Thymus (tissue), 11 donors: ENCODE results near the gene NFKBIE. TPM values are rescaled to one million over a fixed set of nuclear protein-coding genes. Genes with fewer than 3 reads are reported as not detected.

Source experiments
- DNase-seq, 9 donors: peaks; one replicate each; pipeline ENCODE4 v3.0.0-alpha.2; 2013; ENCODE audit warnings: low spot score in 9 of 9, low read depth in 6 of 9, missing footprints in 1 of 9
- H3K27ac ChIP-seq, 2 donors: one replicate each; pipeline ENCODE4 v1.5.1; 2013; ENCODE audit warnings: control low read depth in 1 of 2, low read depth in 1 of 2, low read length in 1 of 2, mild to moderate bottlenecking in 1 of 2, moderate library complexity in 1 of 2
- H3K27me3 ChIP-seq, 2 donors: one replicate each; pipeline ENCODE4 v1.5.1; 2013; ENCODE audit warnings: low read length in 1 of 2; ENCODE audit not compliant: control insufficient read depth in 2 of 2, insufficient read depth in 1 of 2
- H3K36me3 ChIP-seq, 2 donors: one replicate each; pipeline ENCODE4 v1.5.1; 2013; ENCODE audit warnings: low read length in 1 of 2, mild to moderate bottlenecking in 1 of 2, moderate library complexity in 1 of 2; ENCODE audit not compliant: control insufficient read depth in 2 of 2, insufficient read depth in 2 of 2
- H3K4me1 ChIP-seq, 2 donors: one replicate each; pipeline ENCODE4 v1.5.1; 2013; ENCODE audit warnings: low read length in 2 of 2; ENCODE audit not compliant: control insufficient read depth in 2 of 2, insufficient read depth in 2 of 2
- H3K4me3 ChIP-seq, 2 donors: one replicate each; pipeline ENCODE4 v1.5.1; 2013; ENCODE audit warnings: low read length in 2 of 2, control low read depth in 1 of 2, mild to moderate bottlenecking in 1 of 2
- H3K9me3 ChIP-seq, 2 donors: one replicate each; pipeline ENCODE4 v1.5.1; 2013; ENCODE audit warnings: low read length in 1 of 2, mild to moderate bottlenecking in 1 of 2; ENCODE audit not compliant: control insufficient read depth in 2 of 2, insufficient read depth in 1 of 2
- WGBS: extraction: QIAGEN DNeasy Blood & Tissue Kit; methylation state at CpG from one replicate; pipeline ENCODE4 v1.1.7; 2013; 5-methylcytosine and 5-hydroxymethylcytosine counted together
- polyA plus RNA-seq: library from polyadenylated mRNA; stranded (reverse); fragments of 200-250 nt; gene quantifications from one replicate; pipeline ENCODE4 v1.2.3, GENCODE V29; 2013
- total RNA-seq: library from RNA; stranded (reverse); fragments of 120-200 nt; gene quantifications from one replicate; pipeline ENCODE4 v1.2.4, GENCODE V29; 2013
- donor health status: healthy.

Gene NFKBIE
- total and polyA plus RNA-seq, 2 donors, result 16.4 to 21.6 TPM

DNA sequence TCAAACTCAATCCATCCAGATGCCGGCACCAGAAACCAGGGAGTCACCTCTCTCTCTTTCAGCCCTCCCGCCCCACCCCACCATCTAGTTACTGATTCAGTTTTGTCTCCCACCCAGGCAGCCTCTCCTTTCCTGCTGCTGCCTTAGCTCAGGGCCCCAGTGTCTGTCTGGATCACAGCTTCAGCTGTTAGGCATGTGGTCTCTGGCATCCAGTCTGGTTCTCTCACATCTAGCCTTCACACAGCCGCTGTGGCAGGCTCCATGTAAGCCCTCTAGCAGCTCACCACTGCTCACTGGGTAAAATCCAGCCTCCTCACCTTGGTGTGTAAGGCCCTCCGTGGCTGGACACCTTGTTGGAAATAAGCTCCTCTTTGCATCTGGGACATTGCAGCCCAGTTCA, 26.5 kb upstream of the NFKBIE start:
- WGBS, result 84% methylated on average over 4 of the region's 4 CpGs
- Histone ChIP-seq H3K27me3 (peaks cover 18 to 78% of the 10 kb centered on the region in 2 donors), H3K4me3 (no peak overlapping the region), H3K4me1 (no peaks in the 10 kb centered on the region), H3K36me3 (no peaks in the 10 kb centered on the region), H3K9me3 (peaks cover 0 to 3% of the 10 kb centered on the region in 2 donors), H3K27ac (no peak overlapping the region)
- no peak for DNase-seq

DNA sequence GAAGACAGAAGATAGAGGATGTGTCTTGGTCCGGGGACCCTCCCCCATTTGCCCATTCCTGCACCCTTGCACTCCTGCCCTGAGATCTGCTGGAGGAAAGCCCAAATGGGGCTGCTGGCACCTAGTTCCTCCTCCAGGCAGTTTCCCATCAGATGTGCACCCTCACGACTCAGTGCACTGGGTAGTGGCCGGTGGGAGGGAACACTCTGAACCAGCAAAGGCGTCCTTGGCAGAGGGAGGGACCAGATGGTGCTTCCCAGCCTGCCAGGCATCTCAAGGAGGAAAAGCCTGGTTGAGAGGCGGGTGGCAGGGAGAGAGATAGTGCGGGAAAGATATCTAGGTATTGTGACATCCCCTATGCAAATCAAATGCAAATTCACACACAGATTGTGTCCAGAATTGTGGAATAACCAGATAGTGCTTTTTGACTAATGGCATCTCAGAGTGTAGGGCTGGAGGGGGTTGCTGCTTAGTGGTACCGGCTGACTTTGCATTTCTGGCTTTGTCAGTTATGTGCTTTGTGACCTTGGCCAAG, 24.4 kb upstream of the NFKBIE start:
- Histone ChIP-seq H3K4me1 (no peaks in the 10 kb centered on the region), H3K36me3 (no peaks in the 10 kb centered on the region), H3K9me3 (peaks cover 0 to 3% of the 10 kb centered on the region in 2 donors), H3K27me3 (peaks cover 2 to 65% of the 10 kb centered on the region in 2 donors), H3K4me3 (no peak overlapping the region), H3K27ac (no peak overlapping the region)
- WGBS, result 69% methylated on average over 7 of the region's 7 CpGs
- no peak for DNase-seq

DNA sequence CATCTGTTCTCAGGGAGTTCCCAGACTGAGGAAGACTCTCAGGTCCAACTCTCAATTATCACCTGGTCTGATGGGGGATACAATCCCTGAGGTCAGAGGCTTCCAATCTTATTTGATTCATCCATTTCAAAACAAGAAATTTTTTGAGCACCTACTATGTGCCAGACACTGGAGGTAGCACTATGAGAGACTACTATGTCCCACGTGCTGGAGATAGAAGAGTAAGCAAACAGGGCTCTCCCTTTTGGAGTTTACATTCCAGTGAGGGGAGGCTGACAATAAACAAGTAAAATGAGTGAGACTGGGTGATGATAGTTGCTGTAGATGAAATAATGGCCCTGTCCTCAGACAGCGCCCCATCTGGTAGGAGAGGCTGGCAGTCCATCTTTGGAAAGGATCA, 21.4 kb upstream of the NFKBIE start:
- H3K36me3 ChIP-seq, result no peaks in the 10 kb centered on the region
- peaks cover 0 to 63% of the 10 kb centered on the region in 2 donors for H3K27me3 ChIP-seq
- no peaks in the 10 kb centered on the region for H3K4me1 ChIP-seq
- H3K27ac ChIP-seq, result no peak overlapping the region
- H3K4me3 ChIP-seq, result no peak overlapping the region
- H3K9me3 ChIP-seq, result no peaks in the 10 kb centered on the region
- no peak for DNase-seq
- 61% methylated on average over 2 of the region's 2 CpGs for WGBS

DNA sequence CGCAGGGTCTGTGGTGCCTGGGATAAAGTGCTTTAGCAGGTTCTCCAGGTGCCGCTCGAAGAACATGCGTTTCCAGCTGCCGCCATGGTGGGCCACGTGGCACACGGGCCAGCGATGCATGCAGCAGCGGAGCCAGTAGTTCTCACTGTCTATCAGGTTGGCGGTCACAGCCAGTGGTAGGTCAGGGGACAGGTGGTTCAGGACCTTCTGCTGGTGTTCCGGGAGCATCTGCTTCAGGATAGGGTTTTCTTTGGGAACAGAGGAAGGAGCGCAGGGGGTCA, 20.9 kb upstream of the NFKBIE start:
- Histone ChIP-seq H3K27me3 (peaks cover 0 to 61% of the 10 kb centered on the region in 2 donors), H3K9me3 (no peaks in the 10 kb centered on the region), H3K27ac (no peak overlapping the region), H3K4me3 (no peak overlapping the region), H3K4me1 (no peaks in the 10 kb centered on the region), H3K36me3 (no peaks in the 10 kb centered on the region)
- no peak for DNase-seq
- WGBS, result 93% methylated on average over 12 of the region's 12 CpGs

DNA sequence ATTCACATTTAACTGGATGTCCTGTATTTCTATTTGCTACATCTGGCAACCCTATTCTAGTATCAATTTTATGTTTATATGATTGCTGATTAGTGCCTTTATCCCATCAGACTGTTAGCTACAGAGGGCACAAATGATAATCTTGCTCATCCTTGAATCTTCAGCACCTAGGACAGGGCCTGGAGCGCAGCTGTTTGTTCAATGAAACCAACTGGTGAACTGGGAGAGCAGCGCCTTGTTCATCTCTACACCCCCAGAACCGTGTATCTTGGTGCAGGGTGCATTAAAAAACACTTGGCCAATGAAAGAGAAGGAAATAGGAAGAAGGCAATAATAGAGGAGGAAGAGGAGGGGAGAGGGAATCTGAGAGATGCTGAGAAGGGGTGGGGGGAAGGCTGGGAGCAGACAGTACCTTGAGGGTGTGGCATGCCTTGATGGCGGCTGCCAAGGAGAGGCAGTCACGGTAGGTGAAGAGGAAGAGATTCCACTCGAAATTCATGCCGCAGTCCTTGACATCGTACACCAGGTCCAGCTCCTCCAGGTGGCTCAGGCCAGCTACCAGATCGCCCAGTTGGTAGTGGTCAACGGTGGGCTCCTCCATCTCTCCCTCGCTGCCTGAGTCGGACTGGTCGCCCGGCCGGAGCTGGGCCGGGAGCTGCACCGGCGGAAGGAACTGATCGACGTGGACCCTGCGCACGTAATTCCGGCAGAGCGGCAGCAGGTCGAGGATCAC, 20.4 kb upstream of the NFKBIE start:
- Histone ChIP-seq H3K27me3 (peaks cover 0 to 60% of the 10 kb centered on the region in 2 donors), H3K36me3 (no peaks in the 10 kb centered on the region), H3K27ac (no peak overlapping the region), H3K9me3 (no peaks in the 10 kb centered on the region), H3K4me3 (no peak overlapping the region), H3K4me1 (no peaks in the 10 kb centered on the region)
- 84% methylated on average over 25 of the region's 25 CpGs for WGBS
- DNase-seq, result peak in 2 of 9 donors; percentile 39 to 56

DNA sequence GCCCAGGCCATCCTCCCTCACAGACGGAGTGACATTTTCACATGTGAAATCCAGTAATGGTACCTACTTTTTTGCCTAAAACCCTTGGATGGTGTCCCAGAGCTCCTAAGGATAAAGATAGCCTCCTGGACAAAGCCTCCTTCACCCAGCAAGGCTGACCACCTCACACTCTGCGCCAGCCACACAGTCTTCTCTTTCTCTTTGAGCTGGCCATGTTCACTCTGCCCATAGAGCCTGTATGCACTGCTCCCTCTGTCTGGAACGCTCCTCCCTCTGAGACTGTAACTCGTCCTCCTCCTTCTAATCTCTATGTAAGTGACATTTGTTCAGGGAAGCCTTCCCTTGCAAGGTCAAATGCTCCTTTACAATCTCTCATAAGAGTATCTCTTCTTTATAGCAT, 19.5 kb upstream of the NFKBIE start:
- Histone ChIP-seq H3K27ac (no peak overlapping the region), H3K27me3 (peaks cover 0 to 60% of the 10 kb centered on the region in 2 donors), H3K4me1 (no peaks in the 10 kb centered on the region), H3K4me3 (no peak overlapping the region), H3K9me3 (no peaks in the 10 kb centered on the region), H3K36me3 (no peaks in the 10 kb centered on the region)
- 79% methylated on average over 4 of the region's 4 CpGs for WGBS
- no peak for DNase-seq

DNA sequence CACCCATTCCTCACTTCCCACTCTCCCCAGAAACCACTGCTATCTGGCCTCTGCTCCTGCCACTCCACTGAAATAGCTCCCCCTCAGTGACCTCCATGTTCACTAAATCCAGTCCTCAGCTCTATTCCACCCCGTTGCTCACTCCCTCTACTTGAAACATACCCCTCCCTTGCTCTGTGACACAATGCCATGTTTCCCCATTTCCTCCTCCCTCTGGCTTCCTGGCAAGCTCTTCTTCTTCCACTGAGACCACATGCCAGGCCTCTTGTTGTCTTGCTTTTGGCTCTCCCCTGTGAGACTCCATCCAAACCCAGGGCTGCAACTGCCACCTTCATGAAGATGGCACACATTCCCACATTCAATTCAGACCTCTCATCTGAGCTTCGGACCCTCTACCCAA, 18.8 kb upstream of the NFKBIE start:
- no peak for DNase-seq
- H3K36me3 ChIP-seq, result no peaks in the 10 kb centered on the region
- no peak overlapping the region for H3K4me3 ChIP-seq
- H3K27ac ChIP-seq, result no peak overlapping the region
- no peaks in the 10 kb centered on the region for H3K4me1 ChIP-seq
- H3K9me3 ChIP-seq, result no peaks in the 10 kb centered on the region
- peaks cover 0 to 62% of the 10 kb centered on the region in 2 donors for H3K27me3 ChIP-seq
- 60% methylated on average over 2 of the region's 2 CpGs for WGBS

DNA sequence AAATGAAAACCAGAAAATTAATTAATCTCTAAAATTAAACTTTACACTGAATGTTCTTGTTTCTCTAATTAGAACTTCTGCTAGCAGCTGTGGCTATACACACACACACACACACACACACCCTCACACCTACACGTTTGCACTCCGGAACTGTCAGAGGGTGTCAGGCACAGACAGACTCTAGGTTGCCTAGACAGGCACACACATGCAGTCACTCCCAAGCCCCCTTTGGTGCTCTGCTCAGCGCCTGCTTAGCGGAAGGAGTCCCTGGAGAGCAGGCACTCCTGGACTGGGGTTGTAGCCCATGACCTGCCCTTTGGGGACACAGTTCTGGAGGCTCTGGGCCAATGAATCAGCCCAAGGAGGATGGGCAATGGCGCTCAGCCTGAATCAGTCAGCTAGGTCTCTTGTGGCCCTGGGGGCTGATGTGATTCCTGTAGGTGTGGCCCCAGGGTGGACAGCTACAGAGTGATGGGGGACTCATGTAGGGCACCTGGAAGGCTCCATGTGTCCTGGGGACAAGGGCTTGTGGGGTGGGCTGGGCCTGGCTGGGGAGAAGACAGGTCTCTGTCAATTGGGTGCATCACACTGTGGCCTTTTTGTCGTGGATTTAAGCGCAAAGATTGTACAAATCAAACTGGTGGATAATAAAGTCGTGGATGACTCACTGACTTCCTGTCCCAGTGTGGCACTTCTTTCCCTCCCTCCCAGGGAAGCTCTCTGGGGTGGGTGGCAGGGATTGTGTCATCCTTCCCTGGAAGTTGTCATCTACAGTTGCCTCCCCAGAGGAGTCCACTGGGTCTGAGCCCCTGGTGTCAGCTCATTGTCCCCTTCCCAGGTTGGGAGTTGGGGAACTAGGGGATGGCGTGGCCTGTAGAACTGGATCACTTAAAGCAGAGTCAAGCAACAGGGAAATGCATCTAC, 13.7 kb upstream of the NFKBIE start:
- Histone ChIP-seq H3K9me3 (peaks cover 2 to 7% of the 10 kb centered on the region in 2 donors), H3K4me3 (no peak overlapping the region), H3K4me1 (peaks cover 4 to 5% of the 10 kb centered on the region in 2 donors), H3K27me3 (peaks cover 21 to 87% of the 10 kb centered on the region in 2 donors), H3K27ac (no peak overlapping the region), H3K36me3 (no peaks in the 10 kb centered on the region)
- no peak for DNase-seq
- 82% methylated on average over 9 of the region's 9 CpGs for WGBS

DNA sequence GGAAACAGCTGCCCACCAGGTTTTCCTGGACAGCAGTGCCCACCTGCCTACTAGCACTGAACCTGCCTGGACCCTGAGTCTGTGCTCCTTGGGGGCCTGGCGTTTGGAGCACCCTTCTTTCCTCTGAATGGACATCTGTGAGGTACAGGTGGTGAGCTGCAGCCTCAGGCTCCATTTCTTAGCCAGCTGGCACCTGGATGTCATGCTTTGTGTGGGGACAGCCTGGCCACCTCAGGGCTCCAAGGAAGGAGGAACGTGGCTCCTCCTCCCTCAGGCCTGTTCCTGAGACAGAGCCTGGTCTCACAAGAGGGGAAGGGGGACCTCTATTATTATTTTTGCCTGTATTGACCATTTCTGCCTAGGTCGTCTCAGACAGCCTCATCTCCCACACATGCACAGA, 13.0 kb upstream of the NFKBIE start:
- WGBS, result 88% methylated on average over 3 of the region's 3 CpGs
- Histone ChIP-seq H3K36me3 (no peaks in the 10 kb centered on the region), H3K27me3 (peaks cover 25 to 89% of the 10 kb centered on the region in 2 donors), H3K4me3 (no peak overlapping the region), H3K4me1 (peaks cover 4 to 5% of the 10 kb centered on the region in 2 donors), H3K9me3 (peaks cover 2 to 7% of the 10 kb centered on the region in 2 donors), H3K27ac (no peak overlapping the region)
- no peak for DNase-seq
